ENCODE results near the gene AKAP1.

The AKAP1 gene

DNA sequence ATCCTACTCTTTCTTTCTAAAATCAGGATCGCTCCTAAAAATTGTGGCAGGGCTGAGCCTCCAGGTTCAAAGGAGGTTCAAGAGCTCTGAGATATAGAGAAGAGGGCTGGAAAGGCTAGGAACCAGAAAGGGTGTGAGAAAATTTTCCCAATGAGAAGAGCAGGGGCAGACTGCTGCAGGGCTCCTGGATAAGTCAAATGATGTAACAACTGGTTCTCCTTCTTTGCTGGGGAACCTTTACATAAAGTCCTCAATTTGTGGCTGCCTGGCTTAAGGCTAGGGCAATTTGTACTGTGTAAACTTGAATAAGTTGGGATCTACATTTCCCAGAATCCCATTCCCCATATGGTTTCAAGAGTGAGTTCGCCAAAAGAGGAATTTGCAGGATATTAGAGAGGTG lies 16.3 kb upstream of the AKAP1 start:
- H3K4me3 ChIP-seq (ENCODE audit: low read depth, low read length) = no peak overlapping the region
- H3K27me3 ChIP-seq (replicated peaks) = no peaks in the 10 kb centered on the region
- H3K27ac ChIP-seq = no peak overlapping the region
- no peak for DNase-seq
- in situ Hi-C loops (cut with HindIII; ENCODE audit: low pct_ligation_motif_present, low sequenced_read_pairs) = no loop called here
- no peak for TF ChIP-seq CTCF (IDR thresholded peaks at IDR 0.05; ENCODE audit: low read depth, low read length, missing control alignments)
- no peaks in the 10 kb centered on the region for H3K36me3 ChIP-seq (replicated peaks)

DNA sequence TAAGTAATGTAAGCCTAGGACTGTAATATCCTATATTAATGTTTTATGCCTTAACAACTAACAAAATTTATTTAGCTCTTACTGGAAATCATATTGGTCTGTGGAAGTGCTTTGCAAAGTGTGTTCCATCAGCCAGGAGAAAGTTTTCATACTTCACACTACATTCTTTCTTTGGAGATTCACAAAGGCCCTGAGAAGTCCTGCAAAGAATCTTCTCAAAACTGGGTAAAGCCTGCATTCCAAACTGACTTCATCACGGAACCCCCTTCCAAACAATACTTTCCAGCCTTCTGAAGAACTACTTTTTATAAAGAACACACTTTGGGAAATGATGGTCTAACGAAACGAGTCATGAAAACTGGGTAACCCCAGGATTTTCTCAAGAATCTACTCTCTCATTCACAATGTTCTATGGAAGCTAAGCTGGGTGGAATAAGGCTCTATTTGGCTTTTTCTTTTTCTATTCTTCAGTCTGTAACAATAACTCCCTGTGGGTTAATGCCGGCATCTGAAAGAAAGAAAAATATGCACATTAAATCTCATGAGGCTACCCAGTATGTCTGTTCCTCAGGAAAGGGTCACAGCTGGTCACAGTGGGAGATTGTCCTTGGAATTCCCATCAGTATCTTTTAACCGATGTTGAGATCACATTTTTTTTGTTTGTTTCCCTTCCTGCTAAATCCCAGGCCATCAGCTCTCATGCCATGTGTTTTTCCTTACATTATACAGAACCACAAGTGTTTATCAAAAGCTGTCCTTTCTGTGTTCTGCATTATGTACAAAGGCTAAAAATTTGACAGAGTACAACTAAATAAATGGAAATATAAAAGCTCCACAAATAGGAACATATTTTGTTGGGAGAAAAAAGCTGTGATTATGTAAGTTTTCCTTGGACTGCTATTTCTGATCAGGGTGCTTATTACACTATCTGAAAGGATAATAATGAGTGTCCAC lies 12.8 kb upstream of the AKAP1 start:
- no peak overlapping the region for H3K27ac ChIP-seq
- no peaks in the 10 kb centered on the region for H3K36me3 ChIP-seq (replicated peaks)
- no peak for DNase-seq
- H3K27me3 ChIP-seq (replicated peaks) = peaks cover 4% of the 10 kb centered on the region
- H3K4me3 ChIP-seq (ENCODE audit: low read depth, low read length) = no peak overlapping the region
- TF ChIP-seq CTCF (IDR thresholded peaks at IDR 0.05; ENCODE audit: low read depth, low read length, missing control alignments) = no peak
- in situ Hi-C loops (cut with HindIII; ENCODE audit: low pct_ligation_motif_present, low sequenced_read_pairs) = no loop called here

- Histone ChIP-seq H3K27me3 (replicated peaks) (peaks cover 4% of the 10 kb centered on the region), H3K36me3 (replicated peaks) (no peaks in the 10 kb centered on the region), H3K27ac (no peak overlapping the region), H3K4me3 (ENCODE audit: low read depth, low read length) (no peak overlapping the region)
- in situ Hi-C loops (cut with HindIII; ENCODE audit: low pct_ligation_motif_present, low sequenced_read_pairs) = no loop called here
- TF ChIP-seq CTCF (IDR thresholded peaks at IDR 0.05; ENCODE audit: low read depth, low read length, missing control alignments) = no peak
- DNase-seq = no peak
Observed at GRCh38 chr17:57073626-57074025, 11.4 kb upstream of the AKAP1 start.

DNA sequence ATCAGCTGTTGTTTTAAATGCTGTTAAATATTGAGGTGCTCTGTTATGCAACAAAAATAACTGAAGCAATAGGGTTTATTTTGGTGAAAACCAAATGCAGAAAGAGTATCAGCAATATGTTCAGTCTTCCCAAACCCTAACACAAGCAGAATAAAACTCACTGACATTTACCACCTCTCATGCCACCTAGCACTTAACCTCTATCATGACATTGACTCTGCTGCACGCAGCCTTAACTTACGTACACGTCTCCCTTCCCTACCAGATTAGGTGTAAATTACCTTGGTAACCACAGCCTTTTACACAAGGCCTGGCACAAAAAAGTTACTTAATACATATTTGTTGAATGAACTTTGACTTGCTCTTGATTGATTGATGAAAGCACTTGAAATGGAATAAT lies 9.9 kb upstream of the AKAP1 start:
- no peak for TF ChIP-seq CTCF (IDR thresholded peaks at IDR 0.05; ENCODE audit: low read depth, low read length, missing control alignments)
- Histone ChIP-seq H3K27ac (no peak overlapping the region), H3K4me3 (ENCODE audit: low read depth, low read length) (no peak overlapping the region), H3K27me3 (replicated peaks) (peaks cover 4% of the 10 kb centered on the region), H3K36me3 (replicated peaks) (no peaks in the 10 kb centered on the region)
- in situ Hi-C loops (cut with HindIII; ENCODE audit: low pct_ligation_motif_present, low sequenced_read_pairs) = no loop called here
- DNase-seq = no peak

DNA sequence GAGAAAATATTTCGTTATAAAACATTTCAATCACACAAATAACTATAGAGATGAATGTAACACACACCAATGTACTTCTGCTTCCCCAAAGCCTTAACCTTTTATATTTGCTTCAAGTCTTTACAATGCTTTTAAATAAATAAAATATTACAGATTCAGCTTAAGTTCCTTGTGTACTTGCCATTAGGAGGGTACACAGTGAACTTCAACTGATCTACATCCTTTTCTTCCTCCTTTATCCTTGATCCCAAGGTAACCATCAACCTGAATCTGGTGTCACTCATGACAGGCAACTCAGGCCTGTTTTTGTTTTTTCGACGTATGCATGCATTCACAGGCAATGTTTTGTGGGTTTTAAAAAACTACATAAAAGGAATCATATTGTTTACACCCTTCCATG lies 9.3 kb upstream of the AKAP1 start:
- Histone ChIP-seq H3K27ac (no peak overlapping the region), H3K27me3 (replicated peaks) (peaks cover 4% of the 10 kb centered on the region), H3K4me3 (ENCODE audit: low read depth, low read length) (no peak overlapping the region), H3K36me3 (replicated peaks) (no peaks in the 10 kb centered on the region)
- TF ChIP-seq CTCF (IDR thresholded peaks at IDR 0.05; ENCODE audit: low read depth, low read length, missing control alignments) = no peak
- DNase-seq = no peak
- in situ Hi-C loops (cut with HindIII; ENCODE audit: low pct_ligation_motif_present, low sequenced_read_pairs) = no loop called here
